ENCODE measurements around the gene MAPT.

DNA sequence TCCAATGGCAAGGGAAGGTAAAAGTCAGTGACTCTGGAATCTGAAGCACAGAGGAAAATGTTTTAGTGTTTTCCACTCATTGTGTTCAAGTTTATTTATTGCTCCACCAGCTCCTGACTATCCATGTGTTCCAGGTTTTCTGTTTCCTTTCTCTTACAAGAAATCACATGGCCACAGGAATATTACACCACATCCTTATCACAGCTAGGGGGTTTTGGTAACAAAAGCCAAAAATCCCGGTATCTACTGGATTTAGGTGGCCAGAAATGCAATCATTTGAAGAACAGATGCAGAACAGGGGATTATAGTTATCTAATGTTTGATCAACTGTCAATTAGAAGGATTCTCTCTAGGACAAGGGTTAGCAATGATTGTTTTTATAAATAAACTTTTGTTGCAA lies 152.6 kb downstream of the MAPT start:
- TF ChIP-seq POLR2AphosphoS5 (IDR thresholded peaks at IDR 0.05; ENCODE audit: low read depth, low read length) (no peak), TAF1 (IDR thresholded peaks at IDR 0.05; ENCODE audit: borderline replicate concordance, low read depth, low read length) (no peak), POLR2A (IDR thresholded peaks at IDR 0.05; ENCODE audit: low read depth, low read length) (no peak)
